OCI-M2 (cell line): ENCODE data around the gene SENP3.

Experiments
- DNase-seq: peaks from one replicate; lab custom pipeline; 2025; ENCODE audit not compliant: unreplicated experiment; lab: John Stamatoyannopoulos, UW

The SENP3 gene

DNA sequence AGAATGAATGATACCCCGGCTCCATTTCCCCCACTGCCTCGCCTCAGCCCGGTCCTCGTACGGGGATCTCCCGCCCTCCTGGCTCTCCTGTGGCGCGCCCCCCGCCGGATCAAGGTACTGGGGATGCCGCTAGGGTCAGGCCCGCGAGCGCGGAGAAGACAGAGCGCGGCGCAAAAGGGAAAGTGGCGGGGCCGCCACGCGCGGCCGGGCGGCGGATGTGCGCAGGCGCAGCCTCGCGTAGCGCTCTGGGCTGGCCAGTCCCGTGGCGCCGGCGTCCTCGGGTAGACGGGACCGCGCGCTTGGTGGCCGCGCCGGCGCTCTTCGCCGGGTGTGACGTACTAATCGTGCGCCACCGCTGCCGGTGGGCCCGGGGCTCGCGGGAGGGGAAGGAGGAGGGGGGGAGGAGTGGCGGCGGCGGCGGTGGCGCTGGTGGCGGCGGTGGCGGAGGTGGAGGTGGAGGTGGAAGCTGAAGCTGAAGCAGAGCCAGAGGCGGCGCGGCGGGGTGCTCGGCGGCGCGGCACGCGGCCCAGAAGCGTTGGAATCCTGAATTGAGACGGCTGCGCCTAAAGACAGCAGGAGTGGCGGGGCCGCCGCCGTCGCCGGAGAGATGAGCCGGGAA lies at the start of gene SENP3:
SENP3 (plus strand) TSS at position 331 of the 619 bp plus-strand sequence. CDS start 1,158 bp downstream, outside the sequence.
- DNase-seq, result no peak

DNA sequence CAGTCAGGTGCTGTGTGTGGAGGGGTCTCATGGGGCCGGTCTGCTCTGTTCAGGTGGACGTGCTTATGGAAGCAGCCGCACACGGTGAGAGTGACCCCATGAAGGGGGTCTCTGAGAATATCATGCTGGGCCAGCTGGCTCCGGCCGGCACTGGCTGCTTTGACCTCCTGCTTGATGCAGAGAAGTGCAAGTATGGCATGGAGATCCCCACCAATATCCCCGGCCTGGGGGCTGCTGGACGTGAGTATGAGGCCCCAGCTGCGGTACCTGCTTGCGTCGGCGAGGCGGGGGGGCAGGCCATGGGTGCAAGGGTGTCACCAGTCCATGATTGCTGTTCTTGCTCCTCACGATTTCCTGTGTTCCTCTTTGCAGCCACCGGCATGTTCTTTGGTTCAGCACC lies 49.6 kb upstream of the SENP3 start:
- no peak for DNase-seq

DNA sequence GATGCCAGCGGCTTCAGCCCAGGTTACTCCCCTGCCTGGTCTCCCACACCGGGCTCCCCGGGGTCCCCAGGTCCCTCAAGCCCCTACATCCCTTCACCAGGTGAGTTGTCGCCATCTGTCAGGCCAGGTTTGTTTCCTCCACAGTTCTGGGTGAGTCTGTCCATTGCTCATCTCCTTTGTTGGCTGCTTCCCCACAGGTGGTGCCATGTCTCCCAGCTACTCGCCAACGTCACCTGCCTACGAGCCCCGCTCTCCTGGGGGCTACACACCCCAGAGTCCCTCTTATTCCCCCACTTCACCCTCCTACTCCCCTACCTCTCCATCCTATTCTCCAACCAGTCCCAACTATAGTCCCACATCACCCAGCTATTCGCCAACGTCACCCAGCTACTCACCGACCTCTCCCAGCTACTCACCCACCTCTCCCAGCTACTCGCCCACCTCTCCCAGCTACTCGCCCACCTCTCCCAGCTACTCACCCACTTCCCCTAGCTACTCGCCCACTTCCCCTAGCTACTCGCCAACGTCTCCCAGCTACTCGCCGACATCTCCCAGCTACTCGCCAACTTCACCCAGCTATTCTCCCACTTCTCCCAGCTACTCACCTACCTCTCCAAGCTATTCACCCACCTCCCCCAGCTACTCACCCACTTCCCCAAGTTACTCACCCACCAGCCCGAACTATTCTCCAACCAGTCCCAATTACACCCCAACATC lies 48.7 kb upstream of the SENP3 start:
- no peak for DNase-seq

DNA sequence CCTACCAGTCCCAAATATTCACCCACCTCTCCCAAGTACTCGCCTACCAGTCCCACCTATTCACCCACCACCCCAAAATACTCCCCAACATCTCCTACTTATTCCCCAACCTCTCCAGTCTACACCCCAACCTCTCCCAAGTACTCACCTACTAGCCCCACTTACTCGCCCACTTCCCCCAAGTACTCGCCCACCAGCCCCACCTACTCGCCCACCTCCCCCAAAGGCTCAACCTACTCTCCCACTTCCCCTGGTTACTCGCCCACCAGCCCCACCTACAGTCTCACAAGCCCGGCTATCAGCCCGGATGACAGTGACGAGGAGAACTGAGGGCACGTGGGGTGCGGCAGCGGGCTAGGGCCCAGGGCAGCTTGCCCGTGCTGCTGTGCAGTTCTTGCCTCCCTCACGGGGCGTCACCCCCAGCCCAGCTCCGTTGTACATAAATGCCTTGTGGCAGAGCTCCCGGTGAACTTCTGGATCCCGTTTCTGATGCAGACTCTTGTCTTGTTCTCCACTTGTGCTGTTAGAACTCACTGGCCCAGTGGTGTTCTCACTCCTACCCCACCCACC lies 47.8 kb upstream of the SENP3 start:
- DNase-seq, result no peak

DNA sequence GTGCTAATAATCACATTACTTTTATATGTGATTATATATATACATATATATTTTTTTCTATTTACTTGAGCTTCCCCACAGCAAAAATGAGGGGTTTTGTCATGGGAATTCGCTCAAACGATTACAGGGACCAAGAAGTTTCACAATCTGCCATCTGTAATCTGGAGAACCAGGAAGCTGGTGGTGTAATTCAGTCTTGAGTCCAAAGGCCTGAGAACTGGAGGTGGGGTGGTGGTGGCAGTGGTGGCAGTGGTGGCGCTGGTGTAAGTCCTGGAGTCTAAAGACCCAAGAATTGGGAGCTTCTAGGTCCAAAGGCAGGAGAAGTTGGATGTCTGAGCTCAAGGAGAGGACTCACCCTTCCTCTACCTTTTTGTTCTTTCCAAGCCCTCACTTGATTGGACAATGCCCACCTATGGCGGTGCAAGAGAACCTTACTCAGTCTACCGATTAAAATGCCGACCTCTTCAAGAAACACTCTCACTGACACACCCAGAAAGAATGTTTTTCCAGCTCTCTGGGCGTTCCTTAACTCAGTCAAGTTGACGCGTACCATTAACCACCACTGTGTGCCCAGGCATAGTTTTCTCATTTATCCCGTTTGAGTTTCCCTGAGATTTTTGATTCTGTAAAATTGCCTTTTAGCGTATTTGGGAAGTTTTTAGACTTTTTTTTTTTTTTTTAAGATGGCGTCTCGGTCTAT lies 45.7 kb upstream of the SENP3 start:
- no peak for DNase-seq

DNA sequence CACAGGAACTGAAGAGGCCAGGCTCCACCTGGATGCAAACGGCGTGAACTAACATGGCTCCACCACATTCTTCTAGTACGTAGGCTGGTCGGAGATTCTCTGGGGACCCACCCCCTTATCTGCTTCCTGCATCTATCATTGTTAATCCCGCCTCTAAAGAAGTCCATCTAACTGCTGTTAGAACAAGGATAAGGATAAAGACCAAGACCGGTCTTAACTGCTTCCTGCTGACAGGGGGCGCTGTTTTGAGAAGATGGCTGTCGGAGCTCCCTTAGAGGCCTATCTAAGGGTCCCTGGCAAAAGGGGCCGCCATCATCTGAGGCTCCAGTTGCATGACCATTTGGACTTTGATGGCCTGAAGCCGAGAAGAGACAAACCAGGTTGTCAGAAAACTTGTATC lies 38.7 kb upstream of the SENP3 start:
- DNase-seq, result no peak

DNA sequence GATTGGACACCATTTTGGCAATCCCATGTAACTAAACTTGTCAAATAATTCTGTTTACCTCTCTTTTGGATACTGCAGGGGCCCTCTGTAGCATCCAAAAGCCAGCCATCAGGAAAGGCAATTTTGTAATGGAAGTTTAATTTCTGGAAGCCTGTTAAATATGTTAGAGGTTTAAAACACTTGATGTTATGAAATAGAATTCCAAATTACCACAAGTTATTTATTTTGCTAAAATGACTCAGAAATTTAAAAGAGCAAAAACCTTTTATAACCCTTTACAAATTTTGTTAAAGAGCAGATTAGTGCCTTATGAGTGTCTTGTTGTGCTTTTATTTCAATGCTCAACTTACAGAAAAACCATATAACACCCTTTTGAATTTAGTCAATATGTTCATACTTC lies 32.9 kb upstream of the SENP3 start:
- DNase-seq, result no peak

DNA sequence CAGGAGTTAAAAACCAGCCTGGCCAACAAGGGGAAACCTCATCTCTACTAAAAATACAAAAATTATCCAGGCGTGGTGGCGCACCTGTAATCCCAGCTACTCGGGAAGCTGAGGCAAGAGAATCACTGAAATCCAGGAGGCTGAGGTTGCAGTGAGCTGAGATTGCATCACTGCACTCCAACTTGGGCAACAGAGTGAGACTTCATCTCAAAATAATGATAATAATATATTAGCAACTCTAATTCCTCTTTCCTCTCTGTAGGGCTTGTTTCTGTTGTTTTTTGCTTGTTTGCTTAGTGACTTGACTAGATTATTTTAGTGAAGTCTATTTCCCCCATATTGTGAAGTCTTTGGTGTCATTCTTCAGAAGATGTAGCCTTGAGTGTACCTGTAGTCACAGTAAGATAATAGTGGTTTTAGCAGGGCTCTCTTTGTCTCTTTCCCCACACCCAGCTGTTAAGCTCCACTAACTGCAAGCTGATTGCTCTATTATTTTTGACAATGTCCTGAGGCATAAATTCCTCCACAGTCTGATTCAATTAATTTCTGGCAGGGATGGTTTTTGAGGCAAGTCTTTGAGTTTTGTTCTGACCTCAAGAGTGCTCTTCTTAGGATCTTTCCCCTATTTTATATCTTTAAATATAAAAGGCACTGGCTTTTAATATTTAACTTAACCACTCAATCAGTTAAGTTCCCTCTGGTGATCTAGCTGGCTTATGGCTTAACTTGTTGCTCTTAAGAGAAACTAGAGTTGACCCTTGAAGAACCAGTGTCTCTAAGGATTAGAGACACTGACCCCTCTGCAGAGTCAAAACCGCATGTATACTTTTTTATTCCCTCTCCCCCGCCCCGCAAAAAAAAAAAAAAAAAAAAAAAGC lies 31.5 kb upstream of the SENP3 start:
- DNase-seq, result no peak

DNA sequence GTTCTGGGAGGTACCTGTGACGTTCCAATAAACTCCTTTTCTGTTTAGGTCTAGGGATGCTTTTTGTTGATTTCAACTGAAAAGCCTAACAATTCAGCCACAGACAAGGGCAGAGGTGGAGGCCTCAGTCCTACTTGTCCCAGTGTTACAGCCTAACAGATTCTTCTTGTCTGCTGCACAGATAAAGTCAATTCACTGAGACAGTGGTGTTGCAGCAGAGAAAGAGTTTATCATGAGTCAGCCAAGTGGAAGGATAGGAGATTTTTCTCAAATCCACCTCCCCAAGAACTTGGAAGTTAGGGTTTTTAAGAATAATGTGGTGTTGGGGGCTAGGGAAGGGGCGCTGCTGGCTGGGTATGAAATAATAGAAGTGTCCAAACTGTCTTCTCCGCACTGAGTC lies 23.7 kb upstream of the SENP3 start:
- no peak for DNase-seq

DNA sequence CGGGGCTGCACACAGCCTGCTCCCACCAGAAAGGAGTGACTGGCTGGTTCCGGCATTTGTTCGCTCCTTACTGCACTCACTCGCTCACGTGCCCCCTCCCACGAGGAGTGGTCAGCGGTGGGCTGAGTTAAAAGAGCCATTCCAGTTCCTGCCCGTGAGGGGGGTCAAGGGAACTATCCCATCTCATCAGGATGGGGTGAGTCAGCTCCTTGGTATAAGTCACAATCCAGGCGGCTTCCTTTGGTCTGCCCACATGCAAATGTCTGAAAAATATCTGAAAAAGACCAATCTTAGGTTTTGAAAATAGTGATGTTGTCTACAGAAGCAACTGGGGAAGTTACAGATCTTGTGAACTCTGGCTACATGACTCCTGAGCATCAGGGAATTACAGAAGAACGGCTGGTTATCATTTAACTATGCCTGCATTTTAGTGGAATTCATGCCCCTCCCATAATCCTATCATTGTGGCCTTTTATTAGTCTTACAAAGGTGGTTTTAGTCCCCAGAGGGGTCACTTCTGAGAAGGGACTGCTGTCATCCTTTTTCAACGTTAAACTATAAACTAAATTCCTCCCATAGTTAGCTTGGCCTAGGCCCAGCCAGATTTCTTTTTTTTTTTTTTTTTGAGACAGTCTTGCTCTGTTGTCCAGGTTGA lies 22.7 kb upstream of the SENP3 start:
- DNase-seq, result no peak

DNA sequence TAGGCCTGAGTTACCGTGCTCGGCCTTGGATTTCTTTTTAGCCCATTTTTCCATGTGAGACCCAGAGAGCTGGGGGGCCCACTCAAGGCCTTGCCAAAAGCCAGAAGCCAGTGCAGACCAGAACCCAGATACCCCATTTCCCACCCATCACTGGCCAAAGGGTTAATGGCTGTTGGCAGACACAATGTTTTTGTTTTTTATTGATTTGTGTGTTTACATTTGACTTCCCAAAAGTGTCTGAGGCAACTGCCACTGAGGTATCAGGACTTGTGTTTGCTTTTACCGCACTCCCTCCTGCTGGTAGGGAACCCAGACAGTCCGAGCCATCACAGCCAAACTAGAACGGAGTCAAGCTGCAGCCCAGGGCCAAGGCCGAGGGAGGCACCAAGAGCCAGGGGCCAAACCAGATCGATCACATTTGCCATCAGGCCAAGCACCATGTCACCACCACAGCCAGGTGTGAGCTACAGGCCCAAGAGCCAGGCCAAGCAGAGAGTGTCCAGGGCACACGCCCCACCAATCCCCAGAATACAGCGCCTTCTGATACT lies 20.6 kb upstream of the SENP3 start:
- no peak for DNase-seq

DNA sequence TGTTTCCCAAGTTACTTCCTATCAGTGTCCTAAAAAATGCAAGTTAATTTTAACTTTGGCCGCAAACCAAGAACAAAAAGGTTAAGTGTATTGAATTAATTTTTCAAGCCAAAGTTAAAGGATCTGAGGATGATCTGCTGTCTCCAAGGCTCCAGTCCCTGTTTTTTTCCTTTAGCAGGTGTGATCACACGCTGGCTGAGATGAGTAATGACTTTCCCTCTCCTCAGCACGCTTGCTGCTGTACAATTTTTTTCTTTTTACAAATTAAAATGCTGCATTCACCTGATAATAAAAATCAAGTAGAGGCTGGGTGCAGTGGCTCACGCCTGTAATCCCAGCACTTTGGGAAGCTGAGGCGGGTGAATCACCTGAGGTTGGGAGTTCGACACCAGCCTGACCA lies 16.8 kb upstream of the SENP3 start:
- DNase-seq, result no peak

DNA sequence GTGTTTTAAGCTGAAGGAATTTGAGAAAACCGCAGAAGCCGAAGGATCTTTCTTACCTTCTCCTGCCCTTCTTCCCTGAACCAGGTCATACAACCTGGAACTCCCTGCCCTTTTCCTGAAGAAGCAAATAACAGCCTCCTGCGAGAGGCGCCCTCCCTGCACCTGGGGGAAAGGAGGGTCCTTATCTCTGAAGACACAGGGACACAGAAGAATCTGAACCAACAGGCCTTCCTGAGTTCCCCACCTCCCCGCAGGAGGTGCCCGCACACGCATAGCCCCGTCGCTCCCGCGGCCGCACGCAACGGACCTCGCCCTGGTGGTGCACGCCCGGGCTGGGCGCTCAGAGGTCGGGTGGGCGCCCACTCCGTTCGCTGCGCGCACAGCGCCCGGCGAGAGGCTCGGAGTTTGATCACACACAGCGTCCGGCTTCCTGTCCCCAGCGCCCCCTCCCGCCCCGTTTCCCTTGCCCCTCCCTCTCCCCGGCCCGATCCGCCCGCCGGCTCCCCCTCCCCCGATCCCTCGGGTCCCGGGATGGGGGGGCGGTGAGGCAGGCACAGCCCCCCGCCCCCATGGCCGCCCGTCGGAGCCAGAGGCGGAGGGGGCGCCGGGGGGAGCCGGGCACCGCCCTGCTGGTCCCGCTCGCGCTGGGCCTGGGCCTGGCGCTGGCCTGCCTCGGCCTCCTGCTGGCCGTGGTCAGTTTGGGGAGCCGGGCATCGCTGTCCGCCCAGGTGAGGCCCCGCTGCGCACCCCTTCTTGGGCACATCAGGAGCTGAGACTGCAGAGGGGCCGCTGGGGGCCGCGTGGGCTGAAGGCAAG lies 12.9 kb upstream of the SENP3 start, which contains the start of gene TNFSF12:
TNFSF12 (plus strand) TSS at position 474 of the 816 bp plus-strand sequence; CDS start at position 570, 96 bp downstream.
- no peak for DNase-seq

DNA sequence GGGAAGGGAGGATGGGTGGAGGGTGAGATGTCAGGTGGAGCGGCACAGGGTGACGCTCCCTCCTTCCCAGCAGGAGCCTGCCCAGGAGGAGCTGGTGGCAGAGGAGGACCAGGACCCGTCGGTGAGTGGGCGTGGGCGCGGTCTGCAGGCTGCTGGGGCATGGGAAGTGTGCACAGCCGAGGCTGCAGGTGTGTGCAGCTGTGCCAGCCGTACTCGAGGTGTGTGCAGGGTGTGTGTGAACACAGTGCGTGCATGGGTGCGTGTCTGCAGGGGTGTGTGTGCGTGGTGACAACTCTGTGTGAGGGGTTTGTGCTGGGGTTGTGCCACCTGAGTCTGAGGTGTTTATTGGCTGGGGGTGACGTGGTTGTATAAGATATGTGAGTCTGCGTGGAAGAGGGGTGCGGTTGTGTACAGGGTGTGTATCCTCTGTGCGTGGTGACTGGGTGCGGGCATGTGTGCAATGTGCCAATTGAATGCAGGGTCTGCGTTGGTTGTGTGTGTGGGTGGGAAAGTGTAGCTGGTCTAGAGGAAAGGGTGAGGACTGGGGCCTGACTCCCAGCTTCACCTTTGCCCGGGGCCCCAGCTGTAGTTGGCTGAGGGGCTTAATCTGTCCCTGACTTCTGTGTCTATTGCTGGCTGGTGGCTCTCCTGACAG lies 12.2 kb upstream of the SENP3 start:
- DNase-seq, result no peak

DNA sequence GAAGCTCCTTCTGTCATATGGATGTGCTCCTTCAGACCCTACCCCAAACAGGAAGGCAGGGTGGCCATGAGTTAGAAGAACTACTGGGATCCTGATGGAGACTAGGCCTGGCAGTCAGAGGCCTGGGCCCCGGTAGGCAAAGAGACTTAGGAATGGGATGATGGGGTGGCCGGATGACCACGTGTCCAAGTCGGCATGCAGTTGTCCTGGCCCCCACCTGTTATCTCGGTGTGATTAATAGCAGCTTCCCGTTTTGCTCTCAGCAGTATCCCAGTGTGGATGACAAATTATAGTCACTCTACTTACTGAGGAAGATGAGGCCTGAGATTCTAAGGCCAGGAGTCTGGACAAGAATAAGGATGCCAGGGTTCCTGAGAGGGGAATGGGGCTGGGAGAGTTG lies 11.4 kb upstream of the SENP3 start:
- DNase-seq, result no peak

DNA sequence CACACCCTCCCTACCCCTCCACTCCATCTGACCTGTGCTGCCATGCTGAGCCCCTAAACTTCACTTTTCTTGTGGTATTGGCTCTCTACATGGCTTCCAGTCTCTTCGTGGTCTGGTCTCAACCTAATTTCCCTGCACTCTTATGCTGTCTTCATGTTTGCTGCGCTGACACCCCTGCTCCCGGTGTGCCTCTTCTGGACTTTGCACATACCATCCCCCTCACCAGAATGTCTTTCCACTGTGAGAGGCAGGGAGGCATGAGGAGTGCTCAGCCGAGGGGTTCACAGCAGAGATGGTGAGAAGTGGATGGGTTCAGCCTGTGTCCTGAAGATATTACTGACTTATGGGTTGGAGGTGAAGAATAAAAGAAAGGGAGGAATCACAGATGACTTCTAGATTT lies 10.3 kb upstream of the SENP3 start:
- DNase-seq, result no peak

DNA sequence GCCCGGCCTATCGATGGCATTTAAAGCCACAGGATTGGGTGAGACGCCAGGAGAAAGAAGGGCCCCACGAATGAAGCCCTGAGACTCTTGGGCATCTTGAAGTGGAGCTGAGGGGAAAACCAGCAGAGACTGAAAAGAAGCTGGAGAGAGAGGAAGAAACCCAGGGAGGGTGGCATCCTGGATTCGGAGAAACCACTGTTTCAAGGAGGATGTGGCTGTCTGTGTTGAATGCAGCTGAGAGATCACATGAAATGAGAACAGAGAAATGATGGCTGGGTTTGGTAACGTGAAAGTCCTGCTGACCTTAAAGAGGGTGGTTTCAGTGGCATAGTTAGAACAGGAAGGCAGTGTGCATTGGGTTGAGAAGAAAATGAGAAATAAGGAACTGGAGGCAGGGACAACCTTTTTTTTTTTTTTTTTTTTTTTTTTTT lies 9.1 kb upstream of the SENP3 start:
- no peak for DNase-seq

DNA sequence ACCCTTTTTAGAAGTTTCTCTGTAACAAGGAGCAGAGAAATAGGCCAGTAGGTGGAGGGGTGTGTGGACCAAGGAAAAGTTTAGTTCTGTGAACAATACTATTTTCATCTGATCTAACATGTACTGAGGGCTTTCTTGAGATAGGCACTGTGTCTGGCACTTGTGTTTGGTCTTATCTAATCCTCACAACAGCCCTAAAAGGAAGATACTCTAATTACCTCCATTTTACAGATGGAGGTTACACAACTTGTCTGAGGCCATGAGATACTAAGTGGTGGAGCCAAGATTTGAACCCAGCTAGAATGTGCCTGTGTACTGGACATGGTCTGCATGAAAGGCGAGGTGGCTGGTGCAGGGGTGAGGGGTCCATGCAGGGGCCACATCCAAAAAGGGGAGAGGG lies 8.4 kb upstream of the SENP3 start:
- no peak for DNase-seq
